Kidney (tissue), 14 donors: ENCODE data around the gene POFUT1. TPM values are rescaled to one million over a fixed set of nuclear protein-coding genes. Genes with fewer than 3 reads are reported as not detected.

Experiments used
- DNase-seq, 5 donors: peaks; one replicate each; pipeline ENCODE4 v3.0.0-alpha.2; 2013 to 2020
- FAIRE-seq: peaks from 2 replicates; lab custom pipeline; 2012; peaks lifted over from hg19 to GRCh38; lab: Jason Lieb, UNC
- H3K27ac ChIP-seq, 2 donors: one replicate each; pipeline ENCODE4 v1.7.0; 2013; ENCODE audit warnings: low read depth in 2 of 2, low read length in 2 of 2, inconsistent platforms in 1 of 2
- H3K27me3 ChIP-seq: one replicate; pipeline ENCODE4 v1.7.1; 2013; ENCODE audit warnings: low read length, inconsistent platforms; ENCODE audit not compliant: control insufficient read depth, insufficient read depth
- H3K36me3 ChIP-seq, 3 donors: one replicate each; pipeline versions ENCODE4 v1.7.0 to v1.7.1; 2013; ENCODE audit warnings: low read length in 3 of 3, control low read depth in 1 of 3, inconsistent platforms in 1 of 3; ENCODE audit not compliant: insufficient read depth in 3 of 3, control insufficient read depth in 2 of 3
- H3K4me1 ChIP-seq, 3 donors: one replicate each; pipeline versions ENCODE4 v1.7.0 to v1.7.1; 2013; ENCODE audit warnings: low read length in 3 of 3, inconsistent platforms in 1 of 3, low read depth in 1 of 3; ENCODE audit not compliant: control insufficient read depth in 2 of 3, insufficient read depth in 2 of 3
- H3K4me3 ChIP-seq, 3 donors: one replicate each; pipeline versions ENCODE4 v1.7.0 to v1.8.1; 2013; ENCODE audit warnings: low read length in 3 of 3, control low read depth in 1 of 3, inconsistent platforms in 1 of 3
- H3K9ac ChIP-seq, 3 donors: one replicate each; pipeline versions ENCODE4 v1.7.0 to v1.7.1; 2013; ENCODE audit warnings: low read length in 3 of 3, control low read depth in 1 of 3, inconsistent platforms in 1 of 3
- H3K9me3 ChIP-seq, 3 donors: one replicate each; pipeline versions ENCODE4 v1.7.0 to v1.7.1; 2013; ENCODE audit warnings: low read length in 3 of 3, control low read depth in 1 of 3, inconsistent platforms in 1 of 3; ENCODE audit not compliant: control insufficient read depth in 2 of 3, insufficient read depth in 1 of 3
- CTCF ChIP-seq: IDR thresholded peaks from 3 replicates; pipeline ENCODE4 v1.5.1; 2012; ENCODE audit warnings: mild to moderate bottlenecking, moderate library complexity, borderline replicate concordance; ENCODE audit not compliant: insufficient read depth; ENCODE audit errors: extremely low read depth
- intact Hi-C: fragments of 100-400 bp; cut with DNase I; formaldehyde crosslinking; loops from one replicate; pipeline ENCODE4 v1.11.1; 2022
- polyA plus RNA-seq: library from polyadenylated mRNA; stranded (reverse); fragments of 350-450 nt; fragmentation: Illumina TruSeq; extraction: RNeasy Lipid Tissue Mini Kit (QIAGEN cat#74804); gene quantifications from one replicate; pipeline ENCODE4 v1.2.3, GENCODE V29; 2014; ENCODE audit warnings: low read depth, low replicate concordance; ENCODE audit not compliant: insufficient read depth
- total RNA-seq: library from RNA; stranded (reverse); fragmentation: NEBNext Ultra II Directional; extraction: Animal tissue kit (Norgen Biotek cat#: 25700); gene quantifications from one replicate; pipeline ENCODE4 v1.2.1, GENCODE V29; 2021
- donor health status: control.
- donor health status: control.
- donor health status: control.
- donor health status: control.
- donor health status: control.
- donor health status: DM: yes; HTN: yes; CAD: no.
- donor health status: Normal renal cell carcinoma (clear cell type).

The POFUT1 gene
- total and polyA plus RNA-seq, 2 donors from 2014 or later, result 16.7 to 36.7 TPM

GRCh38 chr20:32227744-32228688 lies 20.3 kb downstream of the POFUT1 start:
- FAIRE-seq, result no peak
- Histone ChIP-seq H3K36me3 (peaks cover 0 to 40% (median 14%) of the 10 kb centered on the region in 3 donors), H3K4me1 (no peaks in the 10 kb centered on the region), H3K27ac (no peak overlapping the region), H3K9ac (no peak overlapping the region), H3K4me3 (no peak overlapping the region), H3K9me3 (no peaks in the 10 kb centered on the region), H3K27me3 (no peaks in the 10 kb centered on the region)
- no peak for TF ChIP-seq CTCF
- intact Hi-C loops, result no loop called here
- no peak for DNase-seq

DNA sequence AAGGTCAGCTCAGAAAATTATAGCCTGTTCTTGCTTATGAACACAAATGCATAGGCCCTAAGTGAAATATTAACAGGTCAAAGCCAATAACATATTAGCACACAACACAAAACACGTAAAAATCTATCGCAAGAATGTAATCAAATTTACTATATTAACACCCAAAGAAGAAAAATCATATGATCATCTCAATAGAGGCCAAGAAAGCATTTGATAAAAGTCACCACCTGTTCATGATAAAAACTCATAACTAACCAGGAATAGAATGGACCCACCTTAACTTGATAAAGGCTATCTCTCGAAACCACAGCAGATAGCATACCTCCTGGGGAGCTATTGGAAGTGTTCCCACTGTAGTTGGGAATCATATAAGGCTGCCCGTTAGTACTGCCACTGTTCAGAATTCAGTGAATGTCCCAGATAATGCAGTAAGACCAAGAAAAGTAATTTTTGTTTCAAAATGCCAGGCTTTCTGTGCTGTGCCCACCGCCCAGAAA lies 21.6 kb downstream of the POFUT1 start:
- TF ChIP-seq CTCF, result no peak
- DNase-seq, result no peak
- H3K4me1 ChIP-seq, result no peaks in the 10 kb centered on the region
- H3K4me3 ChIP-seq, result no peak overlapping the region
- intact Hi-C loops, result no loop called here
- H3K27me3 ChIP-seq, result no peaks in the 10 kb centered on the region
- H3K9ac ChIP-seq, result no peak overlapping the region
- FAIRE-seq, result no peak
- no peak overlapping the region for H3K27ac ChIP-seq
- H3K9me3 ChIP-seq, result no peaks in the 10 kb centered on the region
- H3K36me3 ChIP-seq, result peaks cover 0 to 40% (median 16%) of the 10 kb centered on the region in 3 donors

- FAIRE-seq, result no peak
Observed at GRCh38 chr20:32230707-32231106, 23.0 kb downstream of the POFUT1 start.

More at GRCh38 chr20:32230707-32231106, 23.0 kb downstream of the POFUT1 start:
- Histone ChIP-seq H3K27me3 (no peaks in the 10 kb centered on the region), H3K4me1 (no peaks in the 10 kb centered on the region), H3K9me3 (no peaks in the 10 kb centered on the region), H3K36me3 (peaks cover 3 to 51% (median 27%) of the 10 kb centered on the region in 3 donors), H3K4me3 (no peak overlapping the region), H3K9ac (no peak overlapping the region), H3K27ac (no peak overlapping the region)
- TF ChIP-seq CTCF, result no peak
- intact Hi-C loops, result no loop called here
- DNase-seq, result no peak
